A549 (cell line): Measurements from ENCODE around the gene MCOLN2. TPM values are rescaled to one million over a fixed set of nuclear protein-coding genes. Genes with fewer than 3 reads are reported as not detected.

Experiments
- ATAC-seq, 2 experiments: fragments of 200-7000 bp in 1 of 2; fragments of >200 bp in 1 of 2; cut with Nextera tagmentation in 1 of 2; cut with Tn5 transposase in 1 of 2; 3 replicates each; pipeline versions ENCODE4 v1.8.0 to v1.9.1; 2018 to 2020; ENCODE audit warnings: mild to moderate bottlenecking in 1 of 2, moderate library complexity in 1 of 2
- CTCF ChIA-PET: fragments of 300-600 bp; sonication (Branson Sonifier 250); formaldehyde crosslinking; extraction: SDS; loops from one replicate; lab custom pipeline; 2021; ENCODE audit warnings: antibody characterized with exemption, inconsistent platforms; lab: Yijun Ruan, JAX
- POLR2A ChIA-PET: fragments of 350-600 bp; formaldehyde crosslinking; extraction: SDS; loops from one replicate; lab custom pipeline; 2021; ENCODE audit warnings: antibody characterized with exemption, inconsistent platforms; lab: Yijun Ruan, JAX
- DNase-seq, 2 experiments: peaks; one replicate each; pipeline versions ENCODE4 v3.0.0 to v3.0.0-alpha.2; 2011 to 2016; ENCODE audit warnings: low read depth in 1 of 2, low spot score in 1 of 2
- FAIRE-seq: peaks from 2 replicates; lab custom pipeline; 2011; peaks lifted over from hg19 to GRCh38; lab: Jason Lieb, UNC
- H3K27ac ChIP-seq, 2 experiments: fragments of >200 bp; sonication (Bioruptor Twin); formaldehyde crosslinking; 3 replicates each; pipeline ENCODE4 v1.5.1; 2016 to 2017
- H3K4me1 ChIP-seq: fragments of >200 bp; sonication (Bioruptor Twin); formaldehyde crosslinking; 3 replicates; pipeline ENCODE4 v1.6.1; 2016
- H3K4me2 ChIP-seq: fragments of >200 bp; sonication (Bioruptor Twin); formaldehyde crosslinking; 3 replicates; pipeline ENCODE4 v1.6.1; 2016
- H3K4me3 ChIP-seq: fragments of >200 bp; sonication (Bioruptor Twin); formaldehyde crosslinking; 3 replicates; pipeline ENCODE4 v1.5.1; 2016
- H3K9me3 ChIP-seq: fragments of >200 bp; sonication (Bioruptor Twin); formaldehyde crosslinking; 3 replicates; pipeline ENCODE4 v1.6.1; 2016
- BCL3 ChIP-seq: fragments of >200 bp; sonication (Bioruptor Twin); formaldehyde crosslinking; IDR thresholded peaks from 3 replicates; pipeline ENCODE4 v1.6.1; 2016
- BHLHE40 ChIP-seq: IDR thresholded peaks from 2 replicates; pipeline ENCODE4 v1.6.1; 2012; ENCODE audit warnings: low read depth, low read length, inconsistent platforms
- CBX2 ChIP-seq: fragments of 200-600 bp; sonication (generic); IDR thresholded peaks from 2 replicates; pipeline ENCODE4 v1.6.1; 2016; ENCODE audit warnings: low read depth, mild to moderate bottlenecking, borderline replicate concordance
- CBX8 ChIP-seq: fragments of 200-600 bp; sonication (generic); IDR thresholded peaks from 2 replicates; pipeline ENCODE4 v1.6.1; 2016
- CHD2 ChIP-seq: fragments of 150-350 bp; IDR thresholded peaks from 2 replicates; pipeline ENCODE4 v1.6.1; 2014; ENCODE audit warnings: low read length; ENCODE audit not compliant: partially characterized antibody
- EHF ChIP-seq: fragments of 250-450 bp; sonication (Bioruptor Pico); IDR thresholded peaks from 2 replicates; pipeline ENCODE4 v1.5.0; 2020; ENCODE audit warnings: mild to moderate bottlenecking
- ELK1 ChIP-seq: fragments of 150-350 bp; IDR thresholded peaks from 2 replicates; pipeline ENCODE4 v1.6.1; 2014; ENCODE audit warnings: low read depth, mild to moderate bottlenecking, low read length
- FOSL2 ChIP-seq, 2 experiments: fragments of 450-650 bp in 1 of 2; fragments of >200 bp in 1 of 2; sonication (Bioruptor Twin) in 1 of 2; formaldehyde crosslinking; IDR thresholded peaks; 2 replicates each; pipeline versions ENCODE4 v1.5.0 to v1.6.1; 2016 to 2020; ENCODE audit warnings: mild to moderate bottlenecking in 1 of 2, moderate library complexity in 1 of 2
- GATA3 ChIP-seq: IDR thresholded peaks from 2 replicates; pipeline ENCODE4 v1.6.1; 2012; ENCODE audit warnings: borderline replicate concordance
- HES2 ChIP-seq: fragments of >200 bp; sonication (Bioruptor Twin); formaldehyde crosslinking; IDR thresholded peaks from 2 replicates; pipeline ENCODE4 v1.6.1; 2016
- HOXB13 ChIP-seq: fragments of 250-450 bp; sonication (Bioruptor Pico); IDR thresholded peaks from 2 replicates; pipeline ENCODE4 v1.5.0; 2020; ENCODE audit warnings: low read depth, mild to moderate bottlenecking, moderate library complexity
- HOXB5 ChIP-seq: fragments of 250-450 bp; sonication (Bioruptor Pico); IDR thresholded peaks from 2 replicates; pipeline ENCODE4 v1.5.0; 2020; ENCODE audit warnings: mild to moderate bottlenecking, moderate library complexity
- KDM5A ChIP-seq: fragments of 200-600 bp; sonication (generic); IDR thresholded peaks from 2 replicates; pipeline ENCODE4 v1.6.1; 2016; ENCODE audit warnings: antibody characterized with exemption, mild to moderate bottlenecking
- NFE2L2 ChIP-seq: fragments of 150-350 bp; conservative IDR thresholded peaks from 2 replicates; pipeline ENCODE4 v1.6.1; 2014; ENCODE audit warnings: low read length
- NPAS2 ChIP-seq: fragments of 250-450 bp; sonication (Bioruptor Pico); IDR thresholded peaks from 2 replicates; pipeline ENCODE4 v1.8.0; 2022; ENCODE audit warnings: mild to moderate bottlenecking, moderate library complexity, borderline replicate concordance
- NR3C1 ChIP-seq: fragments of >200 bp; sonication (Bioruptor Twin); formaldehyde crosslinking; IDR thresholded peaks from 3 replicates; pipeline ENCODE4 v1.6.1; 2017
- POLR2A ChIP-seq: IDR thresholded peaks from 2 replicates; pipeline ENCODE4 v1.6.1; 2012; ENCODE audit warnings: mild to moderate bottlenecking, low read length
- POLR2AphosphoS2 ChIP-seq: conservative IDR thresholded peaks from 2 replicates; pipeline ENCODE4 v1.6.1; 2012; ENCODE audit warnings: low read length, improper control_type of control experiment, inconsistent platforms
- RCOR1 ChIP-seq: fragments of 150-350 bp; IDR thresholded peaks from 2 replicates; pipeline ENCODE4 v1.6.1; 2014; ENCODE audit warnings: antibody characterized with exemption, low read length, low read depth
- RNF2 ChIP-seq: fragments of 200-600 bp; sonication (generic); IDR thresholded peaks from 2 replicates; pipeline ENCODE4 v1.6.1; 2016; ENCODE audit warnings: low read depth, mild to moderate bottlenecking, antibody characterized with exemption, moderate library complexity, borderline replicate concordance
- SMC3 ChIP-seq: fragments of >200 bp; sonication (Bioruptor Twin); formaldehyde crosslinking; IDR thresholded peaks from 3 replicates; pipeline ENCODE4 v1.6.1; 2018; ENCODE audit warnings: inconsistent platforms
- ZC3H11A ChIP-seq: fragments of 450-650 bp; IDR thresholded peaks from 2 replicates; pipeline ENCODE4 v1.6.1; 2014; ENCODE audit warnings: antibody characterized with exemption, mild to moderate bottlenecking
- ZFP36 ChIP-seq: fragments of 450-650 bp; IDR thresholded peaks from 2 replicates; pipeline ENCODE4 v1.6.1; 2014; ENCODE audit warnings: borderline replicate concordance; ENCODE audit not compliant: partially characterized antibody
- ZNF302 ChIP-seq: fragments of 250-450 bp; sonication (Bioruptor Pico); IDR thresholded peaks from 2 replicates; pipeline ENCODE4 v1.9.0; 2021; ENCODE audit warnings: inconsistent platforms, mild to moderate bottlenecking, moderate library complexity
- WGBS: methylation state at CpG from one replicate; pipeline ENCODE4 v1.1.6; 2017; ENCODE audit errors: missing lambda C conversion rate; 5-methylcytosine and 5-hydroxymethylcytosine counted together
- polyA plus RNA-seq, 4 experiments: library from polyadenylated mRNA; depleted of rRNA in 3 of 4; stranded (reverse); fragments of >200 nt; fragmentation: RNase III in 1 of 4; extraction: RNeasy Plus Mini Kit Qiagen cat#74134 plus additional on column Dnase treatment in 1 of 4; gene quantifications; 2 replicates in 3 of 4; 3 replicates in 1 of 4; pipeline ENCODE4 v1.2.3, GENCODE V29; 2011 to 2017
- TF ChIP-seq, protein P1 (sequence below): IDR thresholded peaks from 2 replicates; pipeline ENCODE4 v1.6.1; 2012
- TF ChIP-seq, protein P2 (sequence below): fragments of 250-450 bp; sonication (Bioruptor Pico); IDR thresholded peaks from 2 replicates; pipeline ENCODE4 v1.5.0; 2021; ENCODE audit warnings: mild to moderate bottlenecking, moderate library complexity, borderline replicate concordance

The MCOLN2 gene
- polyA plus RNA-seq, 2 of the 4 experiments (the other 2 are of a cell fraction): 3.1 to 4.6 TPM

DNA sequence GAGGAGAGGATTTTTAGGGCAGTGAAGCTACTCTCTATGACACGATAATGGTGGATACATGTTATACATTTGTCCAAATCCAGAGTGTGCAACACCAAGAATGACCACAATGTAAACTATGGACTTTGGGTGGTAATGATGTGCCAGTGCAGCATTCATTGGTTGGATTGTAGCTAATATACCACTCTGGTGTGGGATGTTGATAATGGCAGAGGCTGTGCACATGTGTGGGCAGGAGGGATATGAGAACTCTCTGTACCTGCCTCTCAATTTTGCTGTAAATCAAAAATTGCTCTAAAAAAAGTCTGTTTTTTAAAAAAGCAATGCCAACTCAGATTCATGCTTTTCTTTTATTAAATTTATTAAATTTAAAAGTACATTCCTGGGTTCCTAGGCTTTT is 76.8 kb downstream of the MCOLN2 start:
- no peak for TF ChIP-seq ZC3H11A
- TF ChIP-seq BHLHE40: no peak
- no peak for TF ChIP-seq ZNF302 (CRISPR knock-in tag)
- no peak for TF ChIP-seq FOSL2 (IDR thresholded peaks at IDR 0.05)
- TF ChIP-seq FOSL2 (CRISPR knock-in tag; IDR thresholded peaks at IDR 0.05): no peak
- TF ChIP-seq EHF: no peak
- no peak for TF ChIP-seq ELK1
- no peak for TF ChIP-seq POLR2A
- TF ChIP-seq HOXB5 (CRISPR knock-in tag): no peak
- TF ChIP-seq CBX8: no peak
- Histone ChIP-seq H3K9me3 (no peaks in the 10 kb centered on the region), H3K4me1 (no peaks in the 10 kb centered on the region), H3K4me2 (no peak overlapping the region), H3K27ac (no peak overlapping the region), H3K4me3 (no peak overlapping the region)
- no peak for DNase-seq
- CTCF ChIA-PET: interaction anchor here (1.8 kb wide), 1 partner anchor 24 kb away, joined by 5 read pairs; no protein-coding TSS in a partner anchor
- WGBS: 61% methylated on average over 1 of the region's 1 CpG
- no peak for FAIRE-seq
- POLR2A ChIA-PET: no interaction called here
- ATAC-seq: no peak

DNA sequence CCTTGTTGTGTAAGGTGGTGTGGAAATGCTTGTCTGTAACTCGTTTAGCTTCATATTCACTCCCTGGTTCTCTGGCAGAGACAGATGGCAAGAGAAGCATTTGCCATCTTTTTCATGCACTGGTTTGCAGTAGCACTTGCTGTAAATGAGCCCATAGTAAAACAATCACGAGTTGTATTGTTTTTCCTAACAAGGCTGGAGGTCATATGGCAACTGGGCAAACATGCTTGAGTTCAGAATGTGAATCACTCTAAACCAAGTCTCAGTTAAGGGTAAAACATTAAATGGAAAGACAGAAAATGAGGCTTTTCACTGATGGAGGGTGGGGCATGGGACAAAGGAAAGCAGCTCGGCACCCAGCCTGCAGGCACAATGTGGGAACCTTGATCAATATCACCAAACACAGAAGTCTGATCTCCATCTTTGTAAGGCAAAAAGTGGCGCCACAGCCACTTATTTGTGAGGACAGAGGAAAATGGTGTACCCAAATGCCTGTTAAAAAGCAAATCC is 77.4 kb downstream of the MCOLN2 start:
- no peaks in the 10 kb centered on the region for H3K9me3 ChIP-seq
- 39% methylated on average over 4 of the region's 4 CpGs for WGBS
- no peak for DNase-seq
- no peak overlapping the region for H3K27ac ChIP-seq
- ChIA-PET CTCF (interaction anchor here (1.8 to 1.9 kb wide), 2 partner anchors 16 to 25 kb away, joined by 5 read pairs; no protein-coding TSS in a partner anchor), POLR2A (no interaction called here)
- no peak for FAIRE-seq
- no peaks in the 10 kb centered on the region for H3K4me1 ChIP-seq
- H3K4me3 ChIP-seq: no peak overlapping the region
- H3K4me2 ChIP-seq: no peak overlapping the region
- no peak for ATAC-seq
- TF ChIP-seq RCOR1 (no peak), NFE2L2 (no peak), HOXB13 (CRISPR knock-in tag) (no peak), CBX8 (no peak)

GRCh38 chr1:84918726-84919336 is 78.1 kb downstream of the MCOLN2 start:
- no peaks in the 10 kb centered on the region for H3K9me3 ChIP-seq
- no peak for ATAC-seq
- TF ChIP-seq NR3C1 (no peak), GATA3 (no peak)
- TF ChIP-seq, protein P1, sequence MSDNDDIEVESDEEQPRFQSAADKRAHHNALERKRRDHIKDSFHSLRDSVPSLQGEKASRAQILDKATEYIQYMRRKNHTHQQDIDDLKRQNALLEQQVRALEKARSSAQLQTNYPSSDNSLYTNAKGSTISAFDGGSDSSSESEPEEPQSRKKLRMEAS: no peak
- no peak overlapping the region for H3K27ac ChIP-seq
- no peak for FAIRE-seq
- WGBS: 29% methylated on average over 5 of the region's 5 CpGs
- no peak overlapping the region for H3K4me3 ChIP-seq
- CTCF ChIA-PET: interaction anchor here (0.7 to 1.9 kb wide), 3 partner anchors 16 to 1058 kb away, joined by 3 to 5 read pairs (median 5); no protein-coding TSS in a partner anchor
- POLR2A ChIA-PET: no interaction called here
- no peak for DNase-seq
- H3K4me2 ChIP-seq: no peak overlapping the region
- no peaks in the 10 kb centered on the region for H3K4me1 ChIP-seq

GRCh38 chr1:84916897-84917296 is 80.0 kb downstream of the MCOLN2 start:
- no peaks in the 10 kb centered on the region for H3K4me1 ChIP-seq
- H3K27ac ChIP-seq: no peak overlapping the region
- ChIA-PET POLR2A (no interaction called here), CTCF (interaction anchor here (1.4 kb wide), 1 partner anchor 12 kb away, joined by 3 read pairs; no protein-coding TSS in a partner anchor)
- H3K4me3 ChIP-seq: no peak overlapping the region
- DNase-seq (no peak), FAIRE-seq (no peak), ATAC-seq (no peak)
- no peak overlapping the region for H3K4me2 ChIP-seq
- 6% methylated on average over 3 of the region's 4 CpGs for WGBS
- H3K9me3 ChIP-seq: no peaks in the 10 kb centered on the region
- no peak for TF ChIP-seq ZNF302 (CRISPR knock-in tag)
- no peak for TF ChIP-seq ZC3H11A
- TF ChIP-seq KDM5A: no peak
- TF ChIP-seq RCOR1: no peak
- TF ChIP-seq EHF: no peak
- TF ChIP-seq NPAS2: no peak
- no peak for TF ChIP-seq POLR2AphosphoS2
- TF ChIP-seq HES2: no peak
- TF ChIP-seq CBX2: no peak
- no peak for TF ChIP-seq ZFP36
- TF ChIP-seq CHD2: no peak
- TF ChIP-seq RNF2: no peak
- no peak for TF ChIP-seq BHLHE40
- no peak for TF ChIP-seq SMC3
- TF ChIP-seq, protein P2, sequence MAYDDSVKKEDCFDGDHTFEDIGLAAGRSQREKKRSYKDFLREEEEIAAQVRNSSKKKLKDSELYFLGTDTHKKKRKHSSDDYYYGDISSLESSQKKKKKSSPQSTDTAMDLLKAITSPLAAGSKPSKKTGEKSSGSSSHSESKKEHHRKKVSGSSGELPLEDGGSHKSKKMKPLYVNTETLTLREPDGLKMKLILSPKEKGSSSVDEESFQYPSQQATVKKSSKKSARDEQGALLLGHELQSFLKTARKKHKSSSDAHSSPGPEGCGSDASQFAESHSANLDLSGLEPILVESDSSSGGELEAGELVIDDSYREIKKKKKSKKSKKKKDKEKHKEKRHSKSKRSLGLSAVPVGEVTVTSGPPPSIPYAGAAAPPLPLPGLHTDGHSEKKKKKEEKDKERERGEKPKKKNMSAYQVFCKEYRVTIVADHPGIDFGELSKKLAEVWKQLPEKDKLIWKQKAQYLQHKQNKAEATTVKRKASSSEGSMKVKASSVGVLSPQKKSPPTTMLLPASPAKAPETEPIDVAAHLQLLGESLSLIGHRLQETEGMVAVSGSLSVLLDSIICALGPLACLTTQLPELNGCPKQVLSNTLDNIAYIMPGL (CRISPR knock-in tag): no peak
- no peak for TF ChIP-seq BCL3
